H1 (cell line): ENCODE results near the gene SMYD3. TPM values are rescaled to one million over a fixed set of nuclear protein-coding genes. Genes with fewer than 3 reads are reported as not detected.

Experiments
- CTCF ChIA-PET: fragments of 300-600 bp; sonication (Branson Sonifier 250); formaldehyde crosslinking; loops from one replicate; lab custom pipeline; 2021; ENCODE audit not compliant: partially characterized antibody; lab: Charles Lee
- POLR2A ChIA-PET: fragments of 300-600 bp; sonication (Branson Sonifier 250); formaldehyde crosslinking; loops from one replicate; lab custom pipeline; 2021; ENCODE audit warnings: inconsistent platforms; ENCODE audit not compliant: partially characterized antibody; lab: Charles Lee
- DNase-seq, 2 experiments: peaks; one replicate each; pipeline versions ENCODE4 v3.0.0 to v3.0.0-alpha.2; 2010 to 2022; ENCODE audit warnings: low spot score in 2 of 2, low read depth in 1 of 2, mixed read lengths in 1 of 2
- FAIRE-seq: peaks from 2 replicates; lab custom pipeline; 2011; peaks lifted over from hg19 to GRCh38; lab: Jason Lieb, UNC
- H2AFZ ChIP-seq: 2 replicates; pipeline ENCODE4 v1.8.1; 2012; ENCODE audit warnings: low read length, inconsistent platforms
- H2AK5ac ChIP-seq: 2 replicates; pipeline ENCODE4 v1.6.1; 2013; ENCODE audit warnings: low read depth, low read length
- H2BK120ac ChIP-seq: replicated peaks from 2 replicates; pipeline ENCODE3; 2013; ENCODE audit warnings: low read depth, low read length, inconsistent platforms
- H2BK12ac ChIP-seq: 2 replicates; pipeline ENCODE4 v1.6.1; 2013; ENCODE audit warnings: low read depth, low read length
- H2BK15ac ChIP-seq: 2 replicates; pipeline ENCODE4 v1.6.1; 2013; ENCODE audit warnings: low read length
- H2BK20ac ChIP-seq: 2 replicates; pipeline ENCODE4 v1.6.1; 2013; ENCODE audit warnings: low read length
- H2BK5ac ChIP-seq: 2 replicates; pipeline ENCODE4 v1.6.1; 2013; ENCODE audit warnings: low read depth, low read length
- H3K14ac ChIP-seq: 2 replicates; pipeline ENCODE4 v1.6.1; 2013; ENCODE audit warnings: inconsistent platforms; ENCODE audit not compliant: insufficient read length
- H3K18ac ChIP-seq: 2 replicates; pipeline ENCODE4 v1.6.1; 2013; ENCODE audit warnings: low read length; ENCODE audit errors: extremely low read depth
- H3K23ac ChIP-seq: 2 replicates; pipeline ENCODE4 v1.6.1; 2013; ENCODE audit warnings: inconsistent platforms; ENCODE audit not compliant: insufficient read length
- H3K23me2 ChIP-seq: 2 replicates; pipeline ENCODE4 v1.6.1; 2013; ENCODE audit warnings: low read depth, low read length
- H3K27ac ChIP-seq: 2 replicates; pipeline ENCODE4 v1.6.1; 2011; ENCODE audit warnings: low read depth, low read length, inconsistent platforms
- H3K27me3 ChIP-seq, 4 experiments: replicated peaks in 1 of 4; 1 replicate in 1 of 4; 2 replicates in 3 of 4; pipeline versions ENCODE4 v1.6.1 to v1.8.1; 2011 to 2013; ENCODE audit warnings: low read length in 3 of 4, mild to moderate bottlenecking in 3 of 4, inconsistent platforms in 2 of 4, mixed read lengths in 2 of 4, moderate library complexity in 1 of 4; ENCODE audit not compliant: control insufficient read depth in 3 of 4, insufficient read depth in 3 of 4; ENCODE audit errors: extremely low read depth in 1 of 4
- H3K36me3 ChIP-seq, 4 experiments: 2 replicates each; pipeline versions ENCODE4 v1.6.1 to v1.8.1; 2011 to 2013; ENCODE audit warnings: mild to moderate bottlenecking in 4 of 4, low read length in 3 of 4, moderate library complexity in 2 of 4, control low read depth in 1 of 4, inconsistent platforms in 1 of 4; ENCODE audit not compliant: insufficient read depth in 4 of 4, control insufficient read depth in 2 of 4
- H3K4ac ChIP-seq: replicated peaks from 2 replicates; pipeline ENCODE3; 2013; ENCODE audit warnings: low read length, low read depth, mixed read lengths, inconsistent platforms; ENCODE audit not compliant: insufficient read length
- H3K4me1 ChIP-seq, 4 experiments: replicated peaks in 1 of 4; 1 replicate in 1 of 4; 2 replicates in 3 of 4; pipeline versions ENCODE4 v1.6.1 to v1.8.1; 2011 to 2013; ENCODE audit warnings: low read length in 3 of 4, inconsistent platforms in 2 of 4, mixed read lengths in 1 of 4; ENCODE audit not compliant: insufficient read depth in 4 of 4, control insufficient read depth in 3 of 4
- H3K4me2 ChIP-seq, 2 experiments: 2 replicates each; pipeline versions ENCODE4 v1.6.1 to v1.8.1; 2011 to 2013; ENCODE audit warnings: low read depth in 2 of 2, low read length in 2 of 2, control low read depth in 1 of 2, inconsistent platforms in 1 of 2, mild to moderate bottlenecking in 1 of 2; ENCODE audit not compliant: insufficient read depth in 1 of 2
- H3K4me3 ChIP-seq, 4 experiments: fragments of 200-600, 300-600 bp in 1 of 4; sonication (generic), shearing (Covaris generic), sonication (Bioruptor Twin) in 1 of 4; 2 replicates each; pipeline versions ENCODE4 v1.5.1 to v1.8.1; 2011 to 2016; ENCODE audit warnings: low read length in 4 of 4, low read depth in 3 of 4, control low read depth in 2 of 4, inconsistent platforms in 2 of 4, mild to moderate bottlenecking in 2 of 4, mixed read lengths in 1 of 4, moderate library complexity in 1 of 4; ENCODE audit not compliant: insufficient read depth in 2 of 4; ENCODE audit errors: extremely low read depth in 1 of 4
- H3K56ac ChIP-seq: replicated peaks from 2 replicates; pipeline ENCODE3; 2013; ENCODE audit warnings: low read depth, mild to moderate bottlenecking, mixed read lengths, low read length, inconsistent platforms; ENCODE audit not compliant: insufficient read length
- H3K79me1 ChIP-seq: 2 replicates; pipeline ENCODE4 v1.6.1; 2013; ENCODE audit warnings: low read depth, low read length, control low read depth
- H3K79me2 ChIP-seq, 2 experiments: 2 replicates each; pipeline versions ENCODE4 v1.6.1 to v1.8.1; 2012 to 2013; ENCODE audit warnings: low read length in 2 of 2, mild to moderate bottlenecking in 2 of 2, inconsistent platforms in 1 of 2; ENCODE audit not compliant: insufficient read depth in 2 of 2, control insufficient read depth in 1 of 2
- H3K9ac ChIP-seq, 4 experiments: replicated peaks in 1 of 4; 1 replicate in 1 of 4; 2 replicates in 3 of 4; pipeline versions ENCODE4 v1.6.1 to v1.8.1; 2011 to 2013; ENCODE audit warnings: low read depth in 3 of 4, low read length in 3 of 4, control low read depth in 2 of 4, mild to moderate bottlenecking in 2 of 4, moderate library complexity in 2 of 4, inconsistent platforms in 1 of 4; ENCODE audit errors: extremely low read depth in 1 of 4
- H3K9me3 ChIP-seq, 2 experiments: 2 replicates each; pipeline versions ENCODE4 v1.6.1 to v1.8.1; 2012 to 2013; ENCODE audit warnings: mild to moderate bottlenecking in 2 of 2, moderate library complexity in 2 of 2, control low read depth in 1 of 2, inconsistent platforms in 1 of 2, low read depth in 1 of 2, low read length in 1 of 2, mixed read lengths in 1 of 2; ENCODE audit not compliant: insufficient read depth in 2 of 2
- H4K20me1 ChIP-seq, 2 experiments: replicated peaks in 1 of 2; 2 replicates each; pipeline versions ENCODE3 to v1.8.1; 2011 to 2013; ENCODE audit warnings: inconsistent platforms in 2 of 2, low read length in 2 of 2, mild to moderate bottlenecking in 1 of 2; ENCODE audit not compliant: insufficient read depth in 2 of 2, control insufficient read depth in 1 of 2
- H4K5ac ChIP-seq: 2 replicates; pipeline ENCODE4 v1.6.1; 2013; ENCODE audit warnings: low read length, low read depth, mixed read lengths, inconsistent platforms; ENCODE audit not compliant: insufficient read length
- H4K8ac ChIP-seq: 2 replicates; pipeline ENCODE4 v1.8.0; 2013; ENCODE audit warnings: mild to moderate bottlenecking, moderate library complexity, low read length, inconsistent platforms; ENCODE audit not compliant: insufficient read depth; ENCODE audit errors: extremely low read depth
- H4K91ac ChIP-seq: replicated peaks from 2 replicates; pipeline ENCODE3; 2013; ENCODE audit warnings: low read length, mixed read lengths, inconsistent platforms; ENCODE audit not compliant: insufficient read length
- CHD2 ChIP-seq: IDR thresholded peaks from 2 replicates; pipeline ENCODE4 v1.6.1; 2012; ENCODE audit warnings: low read length, improper control_type of control experiment
- GABPA ChIP-seq: IDR thresholded peaks from 2 replicates; pipeline ENCODE4 v1.6.1; 2011; ENCODE audit warnings: mild to moderate bottlenecking, low read length, moderate library complexity, borderline replicate concordance; ENCODE audit not compliant: insufficient read depth
- HDAC6 ChIP-seq: IDR thresholded peaks from one replicate; pipeline ENCODE4 v1.7.1; 2012; ENCODE audit warnings: low read depth, mild to moderate bottlenecking, inconsistent platforms, low read length, moderate library complexity
- KDM4A ChIP-seq: IDR thresholded peaks from one replicate; pipeline ENCODE4 v1.7.1; 2012; ENCODE audit warnings: low read depth, mild to moderate bottlenecking, moderate library complexity, low read length, inconsistent platforms; ENCODE audit not compliant: severe bottlenecking
- MAX ChIP-seq: IDR thresholded peaks from 2 replicates; pipeline ENCODE4 v1.6.1; 2012; ENCODE audit warnings: inconsistent platforms
- RBBP5 ChIP-seq: IDR thresholded peaks from 2 replicates; pipeline ENCODE4 v1.7.1; 2012; ENCODE audit warnings: low read depth, mild to moderate bottlenecking, inconsistent platforms, low read length, moderate library complexity, borderline replicate concordance
- SIX5 ChIP-seq: IDR thresholded peaks from 2 replicates; pipeline ENCODE4 v1.6.1; 2011; ENCODE audit warnings: mild to moderate bottlenecking, low read depth, low read length
- SP2 ChIP-seq: IDR thresholded peaks from 2 replicates; pipeline ENCODE4 v1.6.1; 2012; ENCODE audit warnings: mild to moderate bottlenecking, low read length, inconsistent platforms
- SUZ12 ChIP-seq: fragments of 200-600 bp; sonication (generic); IDR thresholded peaks from 2 replicates; pipeline ENCODE4 v1.6.1; 2012; ENCODE audit warnings: mild to moderate bottlenecking, inconsistent platforms, low read length, moderate library complexity, mixed read lengths
- ZNF274 ChIP-seq: IDR thresholded peaks from 2 replicates; pipeline ENCODE4 v1.7.0; 2012; ENCODE audit warnings: low read length, borderline replicate concordance; ENCODE audit errors: extremely low read depth
- WGBS, 2 experiments: shearing (Covaris generic) in 1 of 2; methylation state at CpG; one replicate each; pipeline versions ENCODE4 v1.1.6 to v1.1.7; 2013 to 2015; ENCODE audit warnings: low lambda C conversion rate in 2 of 2, mixed read lengths in 2 of 2, inconsistent platforms in 1 of 2, low coverage in 1 of 2, missing lambda C conversion rate in 1 of 2; ENCODE audit not compliant: insufficient replicate concordance in 2 of 2, insufficient coverage in 1 of 2, insufficient read length in 1 of 2; ENCODE audit errors: extremely low coverage in 1 of 2, missing lambda C conversion rate in 1 of 2; 5-methylcytosine and 5-hydroxymethylcytosine counted together
- polyA plus RNA-seq, 7 experiments: library from polyadenylated mRNA; depleted of rRNA in 3 of 7; stranded (reverse) in 5 of 7; unstranded in 2 of 7; fragments of >200 nt in 5 of 7; fragments of 200-250 nt in 2 of 7; gene quantifications; 1 replicate in 5 of 7; 2 replicates in 1 of 7; 4 replicates in 1 of 7; pipeline versions ENCODE4 v1.2.1 to v1.2.3, GENCODE V29; 2011 to 2013; ENCODE audit warnings: missing spikeins in 2 of 7, mixed read lengths in 2 of 7
- total RNA-seq: library from RNA; stranded (reverse); fragmentation: NEBNext Ultra II Directional; extraction: Animal tissue kit (Norgen Biotek cat#: 25700); gene quantifications from 2 replicates; pipeline ENCODE4 v1.2.1, GENCODE V29; 2021

Gene SMYD3
- total and polyA plus RNA-seq, 2 of the 8 experiments (the other 6 are each of a cell fraction or from before 2014, with no cell fraction given) = 17.3 to 25.4 TPM

GRCh38 chr1:245963649-245964048 is 543.4 kb downstream of the SMYD3 start (continued):
- TF ChIP-seq HDAC6 = no peak

- H3K14ac ChIP-seq = no peak overlapping the region
- no peaks in the 10 kb centered on the region for H3K4me1 ChIP-seq
- no peak overlapping the region for H3K56ac ChIP-seq
- no peak overlapping the region for H3K4ac ChIP-seq
- no peaks in the 10 kb centered on the region for H3K36me3 ChIP-seq
- no peak overlapping the region for H2BK5ac ChIP-seq
- no peak overlapping the region for H3K4me2 ChIP-seq
- FAIRE-seq = no peak
- no peak overlapping the region for H2AK5ac ChIP-seq
- no peak overlapping the region for H3K18ac ChIP-seq
- H3K4me3 ChIP-seq = no peak overlapping the region
- no peaks in the 10 kb centered on the region for H3K27me3 ChIP-seq
- no peak overlapping the region for H3K23ac ChIP-seq
- H4K8ac ChIP-seq = no peak overlapping the region
- H2AFZ ChIP-seq = no peak overlapping the region
- POLR2A ChIA-PET = no interaction called here
- no peak overlapping the region for H3K27ac ChIP-seq
- H4K20me1 ChIP-seq = no peaks in the 10 kb centered on the region
- H2BK20ac ChIP-seq = no peak overlapping the region
- H3K9me3 ChIP-seq = no peaks in the 10 kb centered on the region
- no peak overlapping the region for H2BK12ac ChIP-seq
- TF ChIP-seq SP2 (no peak), KDM4A (no peak), SIX5 (no peak), ZNF274 (no peak), RBBP5 (no peak), MAX (no peak), CHD2 (no peak), SUZ12 (no peak), GABPA (no peak)
- TF ChIP-seq, all 59 proteins: peak for 0
- Histone ChIP-seq H3K9ac (no peak overlapping the region), H3K79me2 (no peaks in the 10 kb centered on the region), H2BK15ac (no peak overlapping the region), H3K23me2 (no peaks in the 10 kb centered on the region), H4K91ac (no peak overlapping the region), H4K5ac (no peak overlapping the region), H3K79me1 (no peaks in the 10 kb centered on the region), H2BK120ac (no peak overlapping the region)
- WGBS, 2 experiments = 94% methylated on average over 8 of the region's 8 CpGs; no CpG with 5 or more reads in 1 of the 2 experiments
- no peak for DNase-seq
- CTCF ChIA-PET = no interaction called here
Measured at GRCh38 chr1:245962453-245962852, 544.6 kb downstream of the SMYD3 start.
